Activated CD4-positive, alpha-beta T cell treated with anti-CD3 and anti-CD28 coated beads for 36 hours (primary cell): ENCODE measurements around the gene TST. TPM values are rescaled to one million over a fixed set of nuclear protein-coding genes. Genes with fewer than 3 reads are reported as not detected.

Source experiments
- ATAC-seq: fragments of 200-7000 bp; cut with Tn5 transposase; one replicate; pipeline ENCODE4 v1.10.0; 2021; ENCODE audit warnings: mild to moderate bottlenecking, moderate library complexity
- CTCF ChIA-PET: fragments of 350-600 bp; sonication (Branson Sonifier 250); formaldehyde crosslinking; loops from one replicate; lab custom pipeline; 2021; ENCODE audit warnings: antibody characterized with exemption; lab: Charles Lee
- POLR2A ChIA-PET: fragments of 350-600 bp; sonication (Branson Sonifier 250); formaldehyde crosslinking; loops from one replicate; lab custom pipeline; 2021; ENCODE audit warnings: antibody characterized with exemption, inconsistent platforms; lab: Charles Lee
- DNase-seq: peaks from one replicate; pipeline ENCODE4 v3.0.0-alpha.2; 2020
- H3K27ac Mint-ChIP-seq: one replicate; pipeline ENCODE4 v1.8.0; 2021; ENCODE audit warnings: mixed read lengths
- H3K27me3 Mint-ChIP-seq: one replicate; pipeline ENCODE4 v1.8.0; 2021; ENCODE audit warnings: mixed read lengths
- H3K36me3 Mint-ChIP-seq: one replicate; pipeline ENCODE4 v1.8.0; 2021; ENCODE audit warnings: low read depth, mixed read lengths
- H3K4me1 Mint-ChIP-seq: one replicate; pipeline ENCODE4 v1.8.0; 2021; ENCODE audit warnings: mixed read lengths
- H3K4me3 Mint-ChIP-seq: one replicate; pipeline ENCODE4 v1.8.0; 2021; ENCODE audit warnings: mild to moderate bottlenecking, moderate library complexity, mixed read lengths
- H3K9me3 Mint-ChIP-seq: one replicate; pipeline ENCODE4 v1.8.0; 2021; ENCODE audit warnings: low read depth, mixed read lengths
- intact Hi-C, 2 experiments: fragments of 100-400 bp; cut with DNase I in 1 of 2; cut with micrococcal nuclease in 1 of 2; formaldehyde crosslinking; loops; one replicate each; pipeline versions ENCODE4 v1.14.2 to v1.15.1; 2022 to 2024; cut with DNase I, micrococcal nuclease
- total RNA-seq, 2 experiments: library from RNA; stranded (reverse); gene quantifications; one replicate each; pipeline ENCODE4 v1.2.3, GENCODE V29; 2021

Gene TST
- total RNA-seq, 2 experiments from 2014 or later, result 1.8 to 2.1 TPM

- intact Hi-C loops, result no loop called here
- ATAC-seq (no peak), DNase-seq (no peak)
- Mint-ChIP-seq H3K4me3 (no peak overlapping the region), H3K27ac (no peak overlapping the region), H3K4me1 (no peaks in the 10 kb centered on the region), H3K9me3 (no peaks in the 10 kb centered on the region), H3K36me3 (no peaks in the 10 kb centered on the region), H3K27me3 (peaks cover 13% of the 10 kb centered on the region)
- CTCF ChIA-PET, result interaction anchor here (0.6 to 3.3 kb wide), 4 partner anchors 14 to 211 kb away, joined by 3 to 19 read pairs (median 3); no protein-coding TSS in a partner anchor
- POLR2A ChIA-PET, result no interaction called here
Observed at GRCh38 chr22:36964106-36964505, 55.1 kb downstream of the TST start.

- ATAC-seq (no peak), DNase-seq (no peak)
- intact Hi-C loops, result no loop called here
- H3K4me3 Mint-ChIP-seq, result no peak overlapping the region
- peaks cover 16% of the 10 kb centered on the region for H3K27me3 Mint-ChIP-seq
- no peaks in the 10 kb centered on the region for H3K4me1 Mint-ChIP-seq
- POLR2A ChIA-PET, result no interaction called here
- H3K9me3 Mint-ChIP-seq, result no peaks in the 10 kb centered on the region
- CTCF ChIA-PET, result interaction anchor here (0.6 kb wide), 1 partner anchor 181 kb away, joined by 3 read pairs; no protein-coding TSS in a partner anchor
- H3K36me3 Mint-ChIP-seq, result no peaks in the 10 kb centered on the region
- H3K27ac Mint-ChIP-seq, result no peak overlapping the region
Observed at GRCh38 chr22:36963302-36963701, 55.9 kb downstream of the TST start.

DNA sequence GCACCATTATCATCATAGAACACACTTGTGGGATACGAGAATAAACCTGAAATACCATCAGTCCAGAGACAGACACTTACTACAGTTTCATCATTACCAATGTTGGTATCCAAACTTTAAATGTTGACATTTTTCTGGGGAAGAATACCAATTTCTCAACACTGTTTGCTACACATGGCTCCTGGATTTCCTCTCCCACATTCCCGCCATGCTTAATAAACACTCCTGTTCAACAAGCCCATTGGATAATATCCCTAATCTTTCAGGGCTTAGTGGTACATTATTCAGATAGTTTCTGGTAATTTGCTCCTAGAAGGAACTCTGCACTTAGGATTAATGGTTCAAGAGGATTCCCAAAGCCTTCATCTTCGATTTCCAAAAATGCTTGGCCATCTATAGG, 57.6 kb downstream of the TST start:
- CTCF ChIA-PET, result no interaction called here

More for the DNA sequence above, 57.6 kb downstream of the TST start:
- Mint-ChIP-seq H3K36me3 (no peaks in the 10 kb centered on the region), H3K4me3 (no peak overlapping the region), H3K27ac (no peak overlapping the region), H3K9me3 (peaks cover 3% of the 10 kb centered on the region), H3K4me1 (no peaks in the 10 kb centered on the region), H3K27me3 (peaks cover 16% of the 10 kb centered on the region)
- DNase-seq (no peak), ATAC-seq (no peak)
- intact Hi-C loops, result no loop called here
- POLR2A ChIA-PET, result no interaction called here

Other genes starting within 250 kb of the TST start
- gene IFT27, start 243.3 kb downstream of the TST start, total RNA-seq, result 10 to 100 TPM; 14.9 to 21.6 TPM
- not detected for gene PVALB, start 202.4 kb downstream of the TST start, total RNA-seq
- 1 to 10 TPM; 3.8 to 3.9 TPM for gene NCF4, start 158.4 kb downstream of the TST start, total RNA-seq
- gene CSF2RB, start 105.8 kb downstream of the TST start, total RNA-seq, result under 1 TPM; 0.30 to 0.54 TPM
- 10 to 100 TPM; 10.6 to 11.0 TPM for gene MPST, start 295 bp upstream of the TST start, total RNA-seq
- 10 to 100 TPM; 32.5 to 36.8 TPM for gene KCTD17, start 32.3 kb upstream of the TST start, total RNA-seq
- gene TMPRSS6, start 90.3 kb upstream of the TST start, total RNA-seq, result 10 to 100 TPM; 17.6 to 20.2 TPM
- gene IL2RB, start 130.5 kb upstream of the TST start, total RNA-seq, result 100 to 1,000 TPM; 204 to 231 TPM
- gene C1QTNF6, start 168.8 kb upstream of the TST start, total RNA-seq, result 1 to 10 TPM; 8.4 to 8.7 TPM
- 10 to 100 TPM; 14.8 to 15.6 TPM for gene SSTR3, start 193.0 kb upstream of the TST start, total RNA-seq
- gene RAC2, start 224.8 kb upstream of the TST start, total RNA-seq, result 100 to 1,000 TPM; 692 to 930 TPM